Kidney tubule cell (primary cell): ENCODE results near the gene ANXA2R.
"Not testable (repeated sequence)": the region's sequence is repeated elsewhere in the genome, so short reads cannot be mapped to it uniquely, and the experiment has no call there.

ENCODE experiments used
- DNase-seq: peaks from one replicate; pipeline ENCODE4 v3.0.0-alpha.2; 2018; ENCODE audit warnings: low spot score

Gene ANXA2R

DNA sequence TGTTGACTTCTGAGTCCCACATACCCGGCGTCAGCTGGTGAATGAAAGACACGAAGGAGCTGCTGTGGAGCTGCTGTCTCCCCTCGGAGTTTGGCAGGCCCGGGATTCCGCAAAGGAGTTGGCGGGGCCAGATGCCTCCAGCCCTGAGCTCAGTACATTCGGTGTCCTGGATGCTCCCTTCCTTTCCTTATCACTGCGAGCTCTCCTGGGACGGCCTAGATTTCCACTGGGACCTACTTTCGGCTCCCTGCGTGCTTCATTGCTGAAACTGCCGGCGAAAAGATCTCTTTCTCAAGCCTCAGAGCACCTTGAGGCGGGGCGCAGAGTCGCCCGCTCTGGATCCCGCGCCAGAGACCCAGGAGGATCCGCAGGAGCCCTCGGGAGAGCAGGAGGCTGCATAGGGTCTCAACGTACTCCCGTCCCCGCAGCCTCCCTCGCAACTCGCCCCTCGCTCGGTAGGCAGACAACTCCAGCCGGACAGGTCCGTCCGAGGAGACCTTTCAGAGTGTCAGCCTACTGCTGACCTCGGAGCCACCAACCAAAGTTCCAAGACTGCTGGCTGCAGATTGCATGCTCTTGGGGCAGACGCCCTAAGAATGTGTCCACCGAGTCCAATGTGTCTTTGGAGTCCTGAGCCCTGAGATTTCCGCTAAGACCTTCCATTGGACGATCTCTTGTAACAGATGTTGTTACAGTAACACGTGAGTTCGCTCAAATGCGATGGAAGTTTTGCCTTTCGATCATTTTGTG lies 6.1 kb downstream of the ANXA2R start:
- peak; percentile 24 for DNase-seq

DNA sequence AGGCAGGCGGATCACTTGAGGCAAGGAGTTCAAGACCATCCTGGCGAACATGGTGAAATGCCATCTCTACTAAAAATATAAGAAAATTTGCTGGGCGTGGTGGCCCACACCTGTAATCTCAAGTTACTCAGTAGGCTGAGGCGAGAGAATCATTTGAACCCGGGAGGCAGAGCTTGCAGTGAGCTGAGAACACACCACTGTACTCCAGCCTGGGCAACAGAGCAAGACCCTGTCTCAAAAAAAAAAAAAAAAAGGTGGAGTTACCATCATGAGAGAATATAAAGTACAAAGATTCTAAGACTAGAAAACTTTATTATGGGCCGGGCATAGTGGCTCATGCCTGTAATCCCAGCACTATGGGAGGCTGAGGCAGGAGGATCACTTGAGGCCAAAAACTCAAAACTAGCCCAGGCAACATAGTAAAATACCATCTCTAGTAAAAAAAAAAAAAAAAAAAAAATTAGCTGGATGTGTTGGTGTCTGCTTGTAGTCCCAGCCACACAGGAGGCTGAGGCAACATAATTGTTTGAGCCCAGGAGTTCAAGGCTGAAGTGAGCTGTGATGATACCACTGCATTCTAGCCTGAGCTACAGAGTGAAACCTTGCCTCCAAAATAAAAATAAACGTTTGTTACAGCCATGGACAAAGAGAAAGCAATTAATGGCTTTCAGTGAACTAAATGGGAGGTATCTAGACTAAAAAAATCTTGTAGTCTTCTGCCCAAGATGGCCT lies 12.9 kb downstream of the ANXA2R start:
- DNase-seq: no peak

DNA sequence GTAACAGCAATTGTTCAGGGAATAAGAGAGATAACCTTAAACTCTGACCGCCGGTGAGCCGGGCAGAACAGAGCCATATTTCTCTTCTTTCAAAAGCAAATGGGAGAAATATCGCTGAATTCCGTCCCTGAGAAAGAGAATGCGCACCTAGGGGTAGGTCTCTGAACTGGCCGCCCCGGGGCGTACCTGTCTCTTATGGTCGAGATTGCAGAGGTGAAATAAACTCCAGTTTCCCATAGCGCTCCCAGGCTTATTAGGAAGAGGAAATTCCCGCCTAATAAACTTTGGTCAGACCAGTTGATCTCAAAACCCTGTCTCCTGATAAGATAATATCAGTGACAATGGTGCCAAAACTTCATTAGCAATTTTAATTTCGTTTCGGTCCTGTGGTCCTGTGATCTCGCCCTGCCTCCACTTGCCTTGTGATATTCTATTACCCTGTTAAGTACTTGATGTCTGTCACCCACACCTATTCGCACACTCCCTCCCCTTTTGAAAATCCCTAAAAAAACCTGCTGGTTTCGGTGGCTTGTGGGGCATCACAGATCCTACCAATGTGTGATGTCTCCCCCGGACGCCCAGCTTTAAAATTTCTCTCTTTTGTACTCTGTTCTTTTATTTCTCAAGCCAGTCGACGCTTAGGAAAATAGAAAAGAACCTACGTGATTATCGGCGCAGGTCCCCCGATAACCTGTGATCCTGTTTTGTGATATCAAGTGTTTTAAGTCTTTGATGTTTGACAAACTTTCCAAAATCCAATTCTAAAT lies 14.8 kb downstream of the ANXA2R start:
- DNase-seq: not testable (repeated sequence)

DNA sequence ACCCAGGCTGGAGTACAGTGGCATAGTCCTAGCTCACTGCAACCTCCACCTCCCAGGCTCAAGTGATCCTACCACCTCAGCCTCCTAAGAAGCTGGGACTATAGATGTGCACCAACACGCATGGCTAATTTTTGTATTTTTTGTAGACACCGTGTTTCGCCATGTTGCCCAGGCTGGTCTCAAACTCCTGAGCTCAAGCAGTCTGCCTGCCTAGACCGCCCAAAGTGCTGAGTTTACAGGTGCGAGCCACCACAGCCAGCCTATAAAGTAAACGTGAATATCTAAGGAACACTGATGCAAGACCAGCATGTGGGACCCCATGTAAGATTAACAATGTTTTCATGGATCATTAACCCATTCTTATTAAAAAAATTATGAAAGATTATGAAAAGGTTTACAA lies 15.9 kb downstream of the ANXA2R start:
- no peak for DNase-seq

DNA sequence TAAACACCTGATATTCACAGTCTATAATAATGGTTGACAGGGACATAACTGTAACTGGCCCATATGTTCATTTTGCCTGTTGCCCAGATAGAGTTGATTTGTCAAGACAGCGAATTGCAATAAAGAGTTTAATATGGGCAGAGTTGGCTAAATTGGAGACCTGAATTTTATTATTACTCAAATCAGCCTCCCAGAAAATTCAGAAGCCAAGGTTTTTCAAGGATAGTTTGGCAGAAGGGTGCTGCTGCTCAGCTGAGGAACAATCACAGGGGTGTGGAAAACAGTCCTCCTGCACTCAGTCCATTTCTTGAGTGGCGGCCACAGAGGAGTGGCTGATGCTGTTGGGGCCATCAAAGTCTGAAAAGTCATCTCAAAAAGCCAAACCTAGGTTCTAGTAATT lies 19.0 kb downstream of the ANXA2R start:
- no peak for DNase-seq

DNA sequence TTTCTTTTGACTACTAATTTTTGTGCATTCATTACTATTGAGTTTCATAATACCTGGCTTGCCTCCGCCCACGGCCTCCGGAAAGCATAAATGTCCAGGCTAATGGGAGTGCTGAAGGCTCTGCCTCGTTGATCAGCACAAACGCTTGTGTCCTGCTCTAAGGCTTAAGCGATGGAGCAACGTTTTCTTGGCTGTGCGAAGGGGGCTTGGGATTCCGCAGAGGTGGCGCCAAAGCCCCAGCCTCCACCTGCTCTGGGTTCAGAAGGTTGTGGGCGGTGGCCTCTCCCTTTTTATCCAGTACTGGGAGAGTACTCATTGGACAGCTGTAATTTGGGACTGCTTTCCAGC lies 19.7 kb downstream of the ANXA2R start:
- DNase-seq: no peak

DNA sequence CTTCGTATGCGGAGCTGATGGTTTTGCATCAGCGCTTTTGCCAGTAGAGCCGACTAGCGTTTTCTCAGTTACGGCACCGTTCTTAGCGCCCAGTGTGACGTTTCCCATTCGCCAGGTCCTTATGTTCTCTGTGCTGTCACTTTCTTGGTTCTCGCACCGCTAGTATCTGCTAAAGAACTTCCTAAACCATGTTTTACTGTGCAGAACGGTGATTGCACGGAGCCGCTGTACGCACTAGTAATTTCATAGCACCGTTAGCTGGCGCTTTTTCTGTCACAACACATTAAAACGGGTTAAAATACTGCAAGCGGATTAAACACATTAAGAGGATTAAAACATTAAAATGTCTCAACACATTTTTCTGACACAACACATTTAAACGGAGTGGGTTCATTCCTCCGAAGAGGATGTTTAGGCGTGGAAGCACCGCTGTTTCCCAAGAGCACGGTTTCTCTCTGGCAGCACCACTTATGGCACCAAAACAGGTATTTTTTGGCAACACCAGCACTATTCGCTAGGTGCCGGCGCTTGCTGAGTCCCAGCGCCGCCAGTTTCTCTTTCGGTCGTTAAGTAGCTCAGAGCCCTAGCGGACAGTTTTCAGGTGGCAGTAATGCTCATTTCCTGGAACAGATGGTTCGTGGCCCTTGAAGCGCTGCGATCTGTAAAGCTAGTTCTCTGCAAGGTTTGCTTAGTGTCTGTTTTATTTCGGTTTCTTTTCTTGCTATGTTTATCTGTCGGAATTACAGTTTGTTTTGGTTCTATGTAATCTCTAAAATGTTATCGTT lies 20.3 kb downstream of the ANXA2R start:
- DNase-seq: peak; percentile 78

DNA sequence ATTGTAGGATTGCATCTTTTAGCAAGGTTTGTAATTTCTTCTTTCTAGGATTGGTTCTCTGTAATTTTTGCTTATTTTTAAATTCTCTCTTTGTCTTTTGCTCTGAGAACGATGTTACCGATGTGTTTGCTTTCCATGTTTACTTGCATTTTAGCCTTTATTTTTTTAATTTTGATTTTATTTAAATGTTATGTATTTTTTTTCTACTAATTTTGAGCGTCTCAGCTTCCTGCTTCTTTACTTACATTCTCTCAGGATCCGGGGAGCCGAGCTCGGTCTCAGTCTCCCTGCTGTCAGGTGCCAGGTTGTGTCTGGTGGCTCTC lies 20.9 kb downstream of the ANXA2R start:
- DNase-seq: no peak

DNA sequence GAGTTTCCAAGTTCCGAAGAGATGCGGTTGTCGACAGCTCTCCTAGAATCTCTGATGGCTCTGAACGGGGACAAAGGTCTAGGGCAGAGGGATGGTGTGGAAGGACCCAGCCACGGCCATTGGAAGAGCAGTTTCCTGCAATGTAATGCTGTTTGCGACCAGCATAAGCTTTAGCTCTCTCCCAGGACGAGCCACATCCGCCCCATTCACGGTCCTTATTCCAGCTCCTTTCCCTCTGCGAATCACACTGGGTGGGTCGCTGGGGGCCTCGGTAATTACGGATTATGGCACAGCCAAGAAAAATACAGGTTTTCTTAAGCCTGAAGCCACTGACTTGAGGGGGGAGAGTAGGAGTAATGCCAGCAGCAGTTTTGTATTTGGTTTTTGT lies 22.7 kb downstream of the ANXA2R start:
- DNase-seq: peak; percentile 30

DNA sequence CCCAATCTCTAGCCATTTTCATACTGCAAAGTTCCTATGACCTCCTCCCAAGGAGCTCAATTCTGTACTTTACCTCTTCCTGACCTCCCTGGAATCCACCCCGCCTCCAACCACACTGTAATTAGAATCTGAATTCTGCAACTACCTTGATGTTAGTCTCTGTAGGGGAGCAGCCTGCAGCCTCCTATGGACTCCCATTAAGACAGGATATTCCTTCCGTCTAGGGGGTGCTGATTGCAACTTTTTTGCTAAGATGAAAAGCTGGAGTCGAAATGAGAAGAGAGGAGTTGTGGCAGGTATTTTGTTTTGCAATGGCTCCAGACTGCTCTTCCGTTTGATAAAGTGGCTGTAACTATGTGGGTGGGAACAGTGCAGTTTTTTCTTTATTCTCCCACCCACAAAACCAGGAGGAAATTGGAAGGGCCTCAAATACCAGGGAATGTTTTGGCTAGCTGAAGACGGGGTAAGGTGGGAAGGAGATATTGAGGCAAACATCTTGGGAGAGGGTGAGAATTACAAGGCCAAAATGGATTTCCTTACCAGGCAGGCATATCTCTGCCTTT lies 23.8 kb downstream of the ANXA2R start:
- DNase-seq: no peak

DNA sequence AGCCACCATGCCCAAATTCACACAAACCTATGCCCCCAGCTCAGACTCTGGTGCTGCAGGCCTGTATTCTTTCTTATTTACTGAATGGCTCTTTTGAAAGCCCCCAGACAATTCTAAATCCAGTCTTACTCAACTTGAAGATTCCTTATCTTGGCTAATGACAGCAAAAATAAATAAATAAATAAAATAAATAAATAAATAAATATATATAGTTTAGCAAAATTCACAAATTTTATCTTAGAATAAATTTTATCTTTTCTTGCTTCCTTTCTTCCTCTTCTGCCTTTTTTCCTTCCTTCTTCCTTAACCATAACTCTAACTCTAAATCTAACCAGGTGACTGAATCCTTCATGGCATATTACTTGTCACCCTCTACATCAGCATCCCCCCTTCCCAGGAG lies 25.6 kb downstream of the ANXA2R start:
- no peak for DNase-seq

DNA sequence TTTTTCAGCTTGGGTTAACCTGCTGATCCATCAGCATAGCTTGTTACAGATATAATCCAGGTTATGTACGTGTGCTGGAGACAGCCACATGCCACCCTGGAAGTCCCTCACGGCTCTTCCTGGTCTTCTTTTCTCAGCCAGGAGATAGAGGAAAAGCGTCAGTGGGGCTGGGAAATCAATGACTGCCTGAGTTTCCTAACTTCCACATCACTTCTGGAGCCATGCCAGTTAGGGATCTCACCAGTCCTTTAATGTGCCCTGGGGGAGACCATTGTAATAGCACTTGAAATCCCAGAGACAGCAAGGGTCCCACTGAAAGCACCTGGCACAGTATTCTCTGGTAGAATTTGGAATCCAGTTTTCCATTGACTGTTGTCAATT lies 29.2 kb downstream of the ANXA2R start:
- no peak for DNase-seq

DNA sequence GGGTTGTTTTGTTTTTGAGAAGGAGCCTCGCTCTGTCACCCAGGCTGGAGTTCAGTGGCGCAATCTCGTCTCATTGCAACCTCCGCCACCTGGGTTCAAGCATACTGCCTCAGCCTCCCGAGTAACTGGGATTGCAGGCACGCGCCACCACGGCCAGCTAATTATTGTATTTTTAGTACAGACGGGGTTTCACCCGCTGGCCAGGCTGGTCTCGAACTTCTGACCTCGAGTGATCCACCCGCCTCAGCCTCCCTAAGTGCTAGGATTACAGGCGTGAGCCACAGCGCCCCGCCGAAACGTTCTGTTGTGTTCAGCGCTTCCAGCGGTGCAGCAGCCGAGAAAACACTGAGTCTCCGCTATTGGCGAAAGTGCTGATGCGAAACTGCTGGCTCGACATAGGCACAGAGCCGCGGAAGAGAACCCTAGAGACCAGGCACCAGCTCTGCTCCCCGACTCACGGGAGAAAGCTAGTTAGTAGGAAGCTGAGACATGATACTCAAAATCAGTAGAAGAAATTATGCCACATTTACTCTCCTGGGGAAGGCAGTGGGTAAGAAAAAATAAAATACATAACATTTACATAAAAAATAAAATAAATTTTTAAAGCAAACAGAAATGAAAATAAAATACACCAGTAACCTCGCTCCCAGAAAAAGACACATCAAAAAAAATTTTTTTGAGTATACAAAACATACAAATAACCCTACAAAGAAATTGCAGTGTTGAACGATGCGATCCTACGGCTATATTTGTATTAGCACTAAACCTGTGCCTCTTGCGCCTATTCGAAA lies 31.6 kb downstream of the ANXA2R start:
- peak; percentile 69 for DNase-seq

DNA sequence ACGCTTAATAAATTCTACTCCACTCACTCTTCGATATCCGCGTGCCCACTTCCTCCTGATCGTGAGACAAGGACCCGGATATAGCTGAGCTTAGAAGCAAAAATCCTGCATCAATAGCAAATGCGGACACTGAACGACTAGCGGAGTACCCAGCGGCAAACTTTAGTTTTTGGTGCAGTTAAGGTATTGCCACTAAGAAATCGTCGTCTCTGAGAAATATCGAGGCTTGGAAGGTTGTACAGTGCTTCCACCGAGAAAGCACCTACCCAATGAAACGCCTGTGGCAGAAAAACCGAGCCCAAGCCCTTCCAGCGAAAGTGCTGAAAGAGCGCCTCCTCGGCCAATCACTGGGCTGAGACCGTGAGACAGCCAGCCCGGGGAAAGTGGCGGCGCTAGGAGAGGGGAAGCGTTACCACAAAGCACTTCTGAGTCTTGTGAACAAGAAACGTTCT lies 32.2 kb downstream of the ANXA2R start:
- DNase-seq: peak; percentile 66

DNA sequence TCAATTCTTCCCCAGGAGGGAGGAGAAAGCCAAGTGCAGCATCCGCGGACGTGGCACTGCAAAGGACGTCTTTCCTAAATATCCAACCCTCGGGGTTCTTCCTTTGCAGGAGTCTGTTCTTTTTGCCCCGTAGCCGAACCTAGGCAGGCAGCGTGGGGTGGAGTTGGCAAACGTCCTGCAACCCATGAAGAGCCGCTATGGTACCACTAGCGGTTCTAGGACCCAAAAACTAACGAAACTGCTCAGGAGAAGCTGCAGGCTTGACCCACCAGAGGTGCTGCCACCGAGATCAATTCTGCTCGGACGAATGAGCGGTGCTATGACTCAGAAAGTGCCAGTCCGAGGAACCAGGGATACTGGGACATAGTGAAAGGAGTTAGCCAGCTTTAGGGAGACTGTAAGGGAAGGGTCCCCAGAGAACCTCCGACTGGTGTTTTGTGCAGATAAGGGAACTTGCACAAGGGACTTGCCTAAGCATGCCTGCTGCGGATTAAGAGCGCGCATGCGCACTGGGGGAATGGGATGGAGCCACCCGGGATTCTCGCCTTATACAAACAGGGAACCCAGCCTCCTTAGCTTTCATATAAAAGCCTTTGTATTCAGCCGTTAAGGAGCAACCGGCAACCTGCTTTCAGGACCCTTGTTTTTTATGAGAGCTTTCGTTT lies 32.7 kb downstream of the ANXA2R start:
- DNase-seq: peak; percentile 82

DNA sequence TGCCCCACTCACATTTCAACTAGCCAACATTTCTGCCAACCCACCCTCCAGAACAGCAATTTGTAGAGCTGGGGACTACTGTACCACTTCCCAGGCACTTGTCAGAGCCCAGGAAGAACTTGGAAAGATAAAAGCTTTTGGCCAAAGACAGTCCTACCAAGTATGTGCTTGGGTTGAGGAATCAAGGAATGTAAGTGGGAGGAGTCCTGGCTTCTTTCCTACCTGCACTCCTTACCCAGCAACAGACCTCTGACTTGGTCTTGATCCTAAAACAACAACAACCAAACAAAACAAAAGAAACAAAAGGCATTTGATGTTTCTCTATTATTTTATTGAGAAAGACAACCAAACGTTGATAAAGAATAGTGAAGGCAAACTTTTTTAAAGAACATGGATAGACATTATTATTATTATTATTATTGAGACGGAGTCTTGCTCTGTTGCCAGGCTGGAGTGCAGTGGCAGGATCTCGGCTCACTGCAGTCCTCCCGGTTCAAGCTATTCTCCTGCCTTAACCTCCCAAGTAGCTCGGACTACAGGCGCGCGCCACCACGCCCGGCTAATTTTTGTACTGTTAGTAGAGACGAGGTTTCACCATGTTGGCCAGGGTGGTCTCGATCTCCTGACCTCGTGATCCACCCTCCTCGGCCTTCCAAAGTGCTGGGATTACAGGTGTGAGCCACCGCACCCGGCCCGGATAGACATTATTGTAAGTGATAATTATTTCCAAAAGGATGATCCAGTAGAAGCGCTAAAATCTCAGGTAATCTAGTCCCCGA lies 33.5 kb downstream of the ANXA2R start:
- DNase-seq: peak; percentile 57

DNA sequence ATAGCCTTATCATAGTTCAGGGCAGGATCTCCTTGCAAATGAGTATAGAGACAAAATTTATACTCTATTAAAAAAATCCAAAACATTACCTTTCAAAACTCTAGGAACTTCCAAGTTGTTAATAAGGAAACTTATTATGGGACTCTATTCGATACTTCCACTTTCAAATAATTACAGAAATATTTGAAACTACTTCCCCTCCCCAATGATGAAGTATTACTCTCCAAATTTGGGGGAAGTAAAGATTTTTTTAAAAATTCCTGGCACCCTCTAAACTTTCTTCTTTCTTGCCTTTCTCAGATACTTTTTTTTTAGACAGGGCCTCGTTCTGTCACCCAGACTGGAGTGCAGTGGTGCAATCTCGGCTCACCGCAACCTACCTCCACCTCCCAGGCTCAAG lies 35.1 kb downstream of the ANXA2R start:
- DNase-seq: no peak

DNA sequence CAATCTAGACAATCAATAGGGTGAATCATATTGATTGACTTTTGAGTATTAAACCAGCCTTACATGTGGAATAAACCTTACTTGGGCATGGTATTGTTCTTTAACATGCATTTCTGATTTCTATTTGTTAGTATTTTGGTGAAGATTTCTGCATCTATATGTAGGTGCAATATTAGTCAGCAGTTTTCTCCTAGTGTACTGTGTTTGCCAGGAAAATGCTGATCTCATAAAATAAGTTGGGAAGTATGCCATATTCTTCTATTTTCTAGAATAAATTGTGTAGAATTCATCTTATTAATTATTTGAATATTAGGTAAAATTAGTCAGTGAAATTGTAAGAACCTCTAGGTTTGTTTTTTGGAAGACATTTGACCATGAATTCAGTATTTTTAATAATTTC lies 38.4 kb downstream of the ANXA2R start:
- no peak for DNase-seq

DNA sequence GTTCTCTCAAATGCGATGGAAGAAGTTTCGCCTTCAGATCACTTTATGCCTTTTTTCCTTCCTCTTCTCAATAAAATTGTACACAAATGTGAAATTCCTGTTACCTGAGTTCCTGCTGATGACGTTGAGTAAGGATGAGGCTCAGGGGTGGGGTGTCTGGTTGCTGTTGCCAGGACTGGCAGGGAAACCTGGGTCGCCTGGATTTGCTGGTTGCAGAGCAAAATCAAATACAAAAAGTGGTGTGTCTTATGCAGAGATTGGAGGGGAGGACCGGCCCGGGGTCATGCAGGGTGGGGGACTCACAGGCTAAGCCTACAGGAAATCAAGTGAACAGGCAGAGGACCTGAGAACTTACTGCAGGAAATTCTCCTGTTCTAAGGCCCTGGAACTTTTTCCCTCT lies 39.2 kb downstream of the ANXA2R start:
- no peak for DNase-seq
